Mucosa of descending colon (tissue), 3 donors: Measurements from ENCODE around the gene C4orf17. TPM values are rescaled to one million over a fixed set of nuclear protein-coding genes. Genes with fewer than 3 reads are reported as not detected.

Experiments
- total RNA-seq, 3 donors: library from RNA; stranded (reverse); fragmentation: NEBNext Ultra II Directional in 2 of 3; extraction: Animal tissue kit (Norgen Biotek cat#: 25700) in 2 of 3; gene quantifications; one replicate each; pipeline versions ENCODE4 v1.2.1 to v1.2.4, GENCODE V29; 2021 to 2023
- donor health status: DM: no; HTN: no; CAD: no; lungs with moderate emphysema.
- donor health status: DM: no; HTN: no; CAD: no.
- donor health status: DM: no; HTN: yes; CAD: no.

Gene C4orf17
- total RNA-seq, 3 donors from 2014 or later = not detected

Other genes with a start within 250 kb of the C4orf17 start
- gene ADH1A, start 220.0 kb upstream of the C4orf17 start, total RNA-seq = 1 to 10 TPM in 1 of 3 donors, under 1 TPM in 2; 0.20 to 2.4 (median 0.80) TPM
- gene ADH1B, start 189.6 kb upstream of the C4orf17 start, total RNA-seq = 100 to 1,000 TPM in 2 of 3 donors, 10 to 100 TPM in 1; 43.9 to 447 (median 179) TPM
- gene ADH1C, start 158.3 kb upstream of the C4orf17 start, total RNA-seq = 100 to 1,000 TPM; 137 to 502 (median 271) TPM
- gene ADH7, start 75.7 kb upstream of the C4orf17 start, total RNA-seq = not detected
- 1 to 10 TPM; 4.6 to 9.1 (median 7.7) TPM for gene TRMT10A, start 53.0 kb downstream of the C4orf17 start, total RNA-seq
- gene MTTP, start 63.8 kb downstream of the C4orf17 start, total RNA-seq = 1 to 10 TPM in 1 of 3 donors, under 1 TPM in 2; 0.20 to 1.5 (median 0.22) TPM
- gene C4orf54, start 146.8 kb downstream of the C4orf17 start, total RNA-seq = under 1 TPM in 1 of 3 donors, not detected in 2; 0.02 TPM